Measurements from ENCODE around the gene SMAP1.

Gene SMAP1

GRCh38 chr6:70667711-70668498 lies at the start of gene SMAP1:
Gene SMAP1, plus strand, starts transcription at chr6:70667883. Its CDS starts 141 bp downstream, at chr6:70668024.
- DNase-seq (ENCODE audit: low spot score), result peak; percentile 95

GRCh38 chr6:70620746-70621145 lies 46.9 kb upstream of the SMAP1 start:
- no peak for DNase-seq (ENCODE audit: low spot score)

GRCh38 chr6:70622461-70622860 lies 45.2 kb upstream of the SMAP1 start:
- no peak for DNase-seq (ENCODE audit: low spot score)

DNA sequence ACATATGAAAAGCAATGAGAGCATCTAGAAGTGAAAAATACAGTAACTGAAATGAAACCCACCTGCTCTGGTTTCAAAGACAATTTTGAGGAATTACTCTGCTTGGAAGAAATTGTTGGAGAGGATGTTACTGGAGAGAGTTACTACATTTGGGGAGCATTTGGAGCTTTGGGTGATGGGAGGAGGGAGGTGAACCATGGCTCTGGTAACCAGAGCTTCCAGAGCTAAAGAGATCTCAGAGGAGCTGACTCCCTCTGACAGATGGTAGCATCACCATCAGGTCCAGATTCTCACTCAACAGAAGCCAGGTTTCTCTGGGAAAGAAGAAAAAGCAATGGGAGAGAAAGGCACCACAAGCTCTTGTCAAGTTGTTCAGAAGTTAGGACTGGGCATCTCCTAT lies 42.2 kb upstream of the SMAP1 start:
- no peak for DNase-seq (ENCODE audit: low spot score)

DNA sequence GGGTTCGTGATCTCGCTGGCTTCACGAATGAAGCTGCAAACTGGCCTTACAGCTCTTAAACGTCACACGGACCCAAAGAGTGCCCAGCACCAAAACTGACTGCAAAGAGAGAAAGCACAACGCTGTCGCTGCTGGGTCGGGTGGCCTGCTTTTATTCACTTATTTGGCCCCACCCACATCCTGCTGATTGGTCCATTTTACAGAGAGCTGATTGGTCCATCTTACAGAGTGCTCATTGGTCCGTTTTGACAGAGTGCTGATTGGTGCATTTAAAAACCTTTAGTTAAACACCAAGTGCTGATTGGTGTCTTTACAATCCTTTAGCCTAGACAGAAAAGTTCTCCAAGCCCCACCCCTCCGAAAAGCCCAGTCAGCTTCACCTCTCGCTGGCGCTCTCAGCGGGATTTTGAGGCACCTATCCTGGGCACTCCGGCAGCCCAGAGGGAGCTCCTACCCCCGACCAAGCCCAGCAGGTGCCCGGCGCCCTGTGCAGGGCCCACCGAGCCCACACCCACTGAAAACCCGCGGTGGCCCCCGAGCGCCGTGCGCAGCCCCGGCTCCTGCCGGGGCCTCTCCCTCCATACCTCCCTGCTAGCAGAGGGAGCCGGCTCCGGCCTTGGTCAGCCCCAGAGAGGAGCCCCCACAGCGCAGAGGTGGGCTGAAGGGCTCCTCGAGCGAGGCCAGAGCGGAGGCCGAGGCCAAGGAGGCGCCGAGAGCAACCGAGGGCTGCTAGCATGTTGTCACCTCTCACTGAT lies 40.0 kb upstream of the SMAP1 start:
- DNase-seq (ENCODE audit: low spot score), result no peak

GRCh38 chr6:70629929-70630328 lies 37.8 kb upstream of the SMAP1 start:
- no peak for DNase-seq (ENCODE audit: low spot score)

DNA sequence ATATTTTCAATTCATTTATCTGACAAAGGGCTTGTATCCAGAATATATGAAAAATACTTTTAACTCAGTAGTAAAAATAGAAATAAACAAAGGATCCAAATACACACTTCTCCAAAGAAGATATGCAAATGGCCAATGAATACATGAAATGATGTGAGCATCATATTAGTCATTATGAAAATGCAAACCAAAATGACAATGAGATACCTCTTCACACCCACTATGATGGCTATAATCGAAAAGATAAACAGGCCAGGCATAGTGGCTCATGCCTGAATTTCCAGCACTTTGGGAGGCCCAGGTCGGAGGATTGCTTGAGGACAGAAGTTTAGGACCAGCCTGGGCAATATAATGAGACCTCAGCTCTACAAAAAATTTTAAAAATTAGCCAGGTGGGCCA lies 33.8 kb upstream of the SMAP1 start:
- DNase-seq (ENCODE audit: low spot score), result no peak

- DNase-seq (ENCODE audit: low spot score), result no peak
These were observed 31.1 kb upstream of the SMAP1 start for GRCh38 chr6:70636596-70636995.

DNA sequence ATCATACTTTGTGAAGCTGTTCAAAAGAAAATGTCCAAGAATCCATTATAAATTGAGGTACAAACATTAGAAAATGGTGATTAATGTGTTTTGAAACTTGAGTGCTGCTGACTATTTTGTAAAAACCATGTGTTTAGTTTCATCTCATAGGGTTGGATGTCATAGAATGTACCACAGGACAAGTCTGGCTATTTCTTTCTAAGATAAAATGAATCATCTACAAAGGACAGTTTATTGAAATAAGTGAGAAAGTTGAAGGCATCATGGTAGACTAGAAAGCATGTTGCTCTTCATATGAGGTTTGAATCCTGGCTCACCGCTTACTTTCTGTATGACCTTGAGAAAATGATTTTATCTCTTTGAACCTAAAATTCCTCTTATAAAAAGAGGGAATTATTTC lies 29.2 kb upstream of the SMAP1 start:
- no peak for DNase-seq (ENCODE audit: low spot score)

GRCh38 chr6:70651326-70651905 lies 16.3 kb upstream of the SMAP1 start:
- DNase-seq (ENCODE audit: low spot score), result no peak

GRCh38 chr6:70652216-70652615 lies 15.5 kb upstream of the SMAP1 start:
- no peak for DNase-seq (ENCODE audit: low spot score)

GRCh38 chr6:70657706-70658105 lies 10.0 kb upstream of the SMAP1 start:
- DNase-seq (ENCODE audit: low spot score), result no peak

DNA sequence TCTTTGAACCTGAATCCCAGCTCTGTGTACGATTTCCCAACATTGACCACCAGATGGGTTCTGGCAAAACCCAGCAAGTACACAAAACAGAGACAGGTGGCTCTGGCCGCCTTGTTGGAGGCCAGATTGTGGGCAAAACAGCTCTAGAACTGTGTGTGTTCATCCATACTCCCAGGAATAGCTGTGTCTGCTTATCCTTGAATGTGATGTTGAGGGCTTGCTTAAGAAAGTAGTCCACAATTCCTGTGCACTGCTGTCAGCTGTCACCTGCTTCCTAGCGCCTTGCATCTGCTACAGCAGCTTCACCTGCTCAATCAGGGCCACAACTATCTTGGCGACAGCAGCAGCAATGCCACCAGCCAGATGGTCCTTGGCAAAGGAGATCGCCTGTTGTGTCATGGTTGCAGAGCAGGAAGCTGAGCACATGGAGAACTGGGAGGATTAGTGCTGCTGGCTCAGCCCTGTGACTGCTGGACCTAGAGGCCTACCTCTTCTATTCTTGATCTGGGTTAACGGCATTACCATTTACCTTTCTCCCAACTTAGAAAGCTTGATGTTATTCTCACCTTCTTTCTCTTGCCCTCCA lies 3.7 kb upstream of the SMAP1 start:
- no peak for DNase-seq (ENCODE audit: low spot score)

DNA sequence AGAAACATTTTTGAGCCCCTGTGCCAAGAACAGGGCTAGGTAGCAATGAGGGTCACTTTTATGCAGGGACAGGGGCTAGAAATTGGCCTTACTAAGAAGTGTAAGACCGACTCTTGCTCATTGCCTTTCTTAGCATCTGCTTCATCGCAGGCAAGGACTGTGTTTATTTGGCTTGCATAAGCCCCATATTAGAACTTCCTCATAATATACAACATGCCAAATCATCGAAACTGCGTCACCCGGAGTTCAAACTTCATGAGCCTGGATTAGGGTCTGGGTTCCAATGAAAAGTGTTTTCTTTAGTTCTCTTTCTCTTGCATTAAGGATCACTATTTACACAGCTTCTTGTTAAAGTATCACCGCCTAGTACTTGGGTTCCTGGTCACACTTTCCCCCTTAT lies 977 bp upstream of the SMAP1 start:
- DNase-seq (ENCODE audit: low spot score), result no peak

GRCh38 chr6:70667256-70667710 lies 400 bp upstream of the SMAP1 start:
- no peak for DNase-seq (ENCODE audit: low spot score)

GRCh38 chr6:70668499-70668812 lies 773 bp downstream of the SMAP1 start:
- DNase-seq (ENCODE audit: low spot score), result no peak

GRCh38 chr6:70669133-70669532 lies 1.4 kb downstream of the SMAP1 start:
- no peak for DNase-seq (ENCODE audit: low spot score)

- no peak for DNase-seq (ENCODE audit: low spot score)
These were observed 4.9 kb downstream of the SMAP1 start for GRCh38 chr6:70672549-70672948.

- DNase-seq (ENCODE audit: low spot score), result no peak
These were observed 5.4 kb downstream of the SMAP1 start for GRCh38 chr6:70673054-70673453.

GRCh38 chr6:70673601-70674000 lies 5.9 kb downstream of the SMAP1 start:
- no peak for DNase-seq (ENCODE audit: low spot score)

DNA sequence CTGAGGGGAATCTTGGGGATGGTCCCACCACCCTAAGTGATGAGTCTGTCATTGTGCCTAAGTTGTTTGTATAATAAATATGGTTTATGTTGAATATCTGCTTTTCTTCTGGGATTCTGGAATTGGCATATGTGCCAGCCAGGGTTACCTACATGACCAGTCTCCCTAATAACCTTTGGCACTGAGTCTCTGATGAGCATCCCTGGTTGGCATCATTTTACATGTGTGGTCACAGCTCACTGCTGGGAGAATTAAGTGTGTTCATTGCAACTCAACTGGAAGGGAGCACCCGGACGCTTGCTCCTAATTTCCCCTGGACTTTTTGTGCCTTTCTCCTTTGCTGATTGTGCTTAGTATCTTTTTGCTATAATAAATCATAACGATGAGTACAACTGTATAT lies 8.1 kb downstream of the SMAP1 start:
- DNase-seq (ENCODE audit: low spot score), result no peak

GRCh38 chr6:70676821-70677220 lies 9.1 kb downstream of the SMAP1 start:
- no peak for DNase-seq (ENCODE audit: low spot score)

DNA sequence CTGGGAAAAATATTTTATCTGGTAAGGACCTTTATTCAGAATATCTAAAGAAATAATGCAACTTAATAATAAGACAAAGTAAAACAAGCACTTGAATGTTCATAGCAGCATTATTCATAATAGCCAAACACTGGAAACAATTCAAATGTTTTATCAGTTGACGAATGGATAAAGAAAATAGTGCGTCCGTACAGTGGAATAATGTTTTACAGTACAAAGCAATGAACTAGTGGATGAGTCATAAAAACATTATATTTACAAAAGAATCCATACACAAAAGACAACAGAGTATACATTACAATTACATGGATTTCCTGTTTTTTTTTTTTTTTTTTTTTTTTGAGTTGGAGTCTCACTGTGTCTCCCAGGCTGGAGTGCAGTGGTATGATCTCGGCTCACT lies 12.7 kb downstream of the SMAP1 start:
- no peak for DNase-seq (ENCODE audit: low spot score)

Data from ecto neural progenitor cell (in vitro differentiated cells).